ENCODE data around the gene CCL11.

The CCL11 gene

DNA sequence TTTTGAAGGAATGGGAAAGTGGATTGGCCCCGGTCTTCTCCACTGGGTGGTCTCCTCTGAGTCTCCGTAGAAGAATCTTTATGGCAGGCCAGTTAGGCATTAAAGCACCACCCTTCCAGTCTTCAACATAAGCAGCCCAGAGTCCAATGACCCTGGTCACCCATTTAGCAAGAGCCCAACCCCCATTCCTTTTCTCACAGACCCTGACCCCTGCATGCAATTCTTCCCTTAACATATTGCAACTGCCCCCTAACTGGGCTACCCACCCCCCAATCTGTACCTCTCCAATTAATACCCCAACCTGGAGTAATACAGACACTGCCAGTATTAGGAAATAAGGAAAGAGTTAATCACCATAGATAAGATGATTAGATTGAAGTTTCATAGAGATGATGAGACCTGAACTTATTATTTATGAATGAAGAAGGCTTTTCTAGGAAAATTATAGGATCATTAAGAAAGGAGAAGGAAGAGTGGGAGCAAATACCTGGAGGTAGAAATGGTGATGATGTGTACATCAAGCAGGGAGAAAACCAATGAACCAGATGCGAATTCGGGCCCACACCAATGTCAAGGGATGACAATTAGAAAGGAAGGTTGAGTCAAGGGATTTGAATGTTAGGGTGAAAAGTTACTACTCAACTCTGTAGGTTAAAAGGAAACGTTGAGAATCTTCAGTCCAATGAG is 28.1 kb upstream of the CCL11 start:
- no peak for DNase-seq (ENCODE audit: low read depth)

DNA sequence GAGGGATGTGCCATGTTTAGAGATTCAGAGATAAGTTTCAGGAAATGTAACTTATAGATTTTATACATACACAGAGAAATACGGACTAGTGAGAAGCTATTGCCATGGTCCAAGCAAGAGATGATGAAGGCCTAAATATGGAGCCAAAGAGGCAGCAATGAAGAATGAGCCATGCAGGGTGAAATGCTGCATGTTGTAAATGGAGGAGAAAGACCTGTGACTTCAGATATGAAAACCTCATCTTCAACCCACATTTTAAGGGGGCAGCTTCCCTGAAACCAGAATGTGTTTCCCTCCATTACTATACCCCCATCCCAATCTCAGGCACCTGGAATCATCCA is 27.6 kb upstream of the CCL11 start:
- DNase-seq (ENCODE audit: low read depth) = no peak

DNA sequence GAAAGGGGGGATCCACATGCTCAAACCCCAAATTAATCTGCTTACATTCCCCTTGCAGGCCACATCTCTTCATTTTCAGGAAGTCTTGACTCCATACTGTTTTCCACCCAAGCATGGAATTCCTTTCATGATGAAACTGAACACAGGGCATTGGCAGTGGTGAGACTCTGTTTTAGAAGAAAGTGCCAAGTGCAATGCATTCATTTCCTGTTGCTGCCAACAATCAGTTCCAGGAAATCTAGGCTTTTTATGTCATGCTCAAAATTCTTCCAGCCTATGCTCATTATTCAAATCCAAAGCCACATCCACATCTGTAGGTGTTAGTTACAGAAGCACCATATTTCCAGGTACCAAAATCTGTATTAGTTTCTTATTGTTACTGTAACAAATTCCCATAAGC is 26.4 kb upstream of the CCL11 start:
- DNase-seq (ENCODE audit: low read depth) = no peak

DNA sequence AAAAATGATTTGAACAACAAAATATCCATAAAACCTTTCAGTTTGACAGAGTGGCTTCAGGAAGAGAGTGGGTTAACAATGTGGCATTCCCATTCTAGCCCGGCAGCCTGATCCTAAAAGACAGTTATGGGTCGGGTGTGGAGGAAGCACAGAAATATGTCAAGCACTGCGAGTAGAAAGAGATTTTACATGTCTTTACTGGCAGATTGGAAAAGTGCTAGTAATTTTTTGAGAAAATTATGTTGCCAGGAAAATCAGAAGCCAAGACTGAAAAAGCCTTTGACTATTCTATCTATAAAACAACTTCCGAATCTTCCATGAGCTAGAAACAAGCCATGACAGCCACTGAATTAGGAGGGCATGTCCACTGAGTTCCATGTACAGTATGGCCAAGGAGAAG is 24.7 kb upstream of the CCL11 start:
- DNase-seq (ENCODE audit: low read depth) = no peak

DNA sequence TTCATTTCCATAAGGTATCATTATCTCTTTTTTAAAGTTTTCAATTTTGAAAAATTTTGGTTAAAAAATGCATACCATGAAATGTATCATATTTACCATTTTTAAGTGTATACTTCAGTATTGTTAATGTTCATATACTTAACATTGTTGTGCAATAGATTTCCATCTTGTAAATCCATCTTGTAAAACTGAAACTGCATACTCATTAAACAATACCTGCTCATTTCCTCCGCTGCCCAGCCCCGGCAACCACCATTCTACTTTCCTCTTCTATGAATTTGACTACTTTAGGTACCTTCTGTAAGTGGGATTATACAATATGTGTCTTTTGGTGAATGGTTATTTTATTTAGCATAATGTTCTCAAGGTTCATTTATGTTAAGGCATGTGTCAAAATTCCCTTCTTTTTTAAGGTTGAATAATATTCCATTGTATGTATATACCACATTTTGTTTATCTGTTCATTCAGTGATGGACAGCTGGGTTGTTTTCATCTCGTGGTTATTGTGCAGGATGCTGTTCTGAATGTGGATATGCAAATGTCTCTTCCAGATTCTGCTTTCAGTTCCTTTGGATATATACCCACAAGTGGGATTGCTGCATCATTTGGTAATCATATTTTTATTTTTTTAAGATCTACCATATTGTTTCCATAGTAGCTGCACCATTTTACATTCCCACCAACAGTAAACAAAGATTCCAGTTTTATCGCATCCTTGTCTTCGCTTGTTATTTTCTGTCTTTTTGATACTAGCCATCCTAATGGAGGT is 23.8 kb upstream of the CCL11 start:
- no peak for DNase-seq (ENCODE audit: low read depth)

DNA sequence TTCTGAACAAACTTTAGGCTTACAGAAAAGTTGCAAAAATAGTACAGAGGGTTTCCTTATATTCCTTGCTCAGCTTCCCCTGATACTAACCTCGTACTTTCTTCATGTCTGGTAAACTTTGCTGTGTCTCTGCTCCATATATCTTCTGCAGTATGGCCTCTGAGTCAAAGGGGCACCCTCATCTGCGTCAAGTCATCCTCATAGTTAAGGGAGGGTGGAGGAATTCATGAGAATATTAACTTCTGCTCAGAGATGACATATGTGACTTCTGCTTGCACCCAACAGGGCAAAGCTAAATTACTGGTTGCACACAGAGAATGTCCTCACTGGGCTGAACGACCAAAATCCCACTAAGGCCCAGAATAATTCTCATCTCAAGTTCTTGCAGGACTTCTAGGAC is 19.8 kb upstream of the CCL11 start:
- no peak for DNase-seq (ENCODE audit: low read depth)

DNA sequence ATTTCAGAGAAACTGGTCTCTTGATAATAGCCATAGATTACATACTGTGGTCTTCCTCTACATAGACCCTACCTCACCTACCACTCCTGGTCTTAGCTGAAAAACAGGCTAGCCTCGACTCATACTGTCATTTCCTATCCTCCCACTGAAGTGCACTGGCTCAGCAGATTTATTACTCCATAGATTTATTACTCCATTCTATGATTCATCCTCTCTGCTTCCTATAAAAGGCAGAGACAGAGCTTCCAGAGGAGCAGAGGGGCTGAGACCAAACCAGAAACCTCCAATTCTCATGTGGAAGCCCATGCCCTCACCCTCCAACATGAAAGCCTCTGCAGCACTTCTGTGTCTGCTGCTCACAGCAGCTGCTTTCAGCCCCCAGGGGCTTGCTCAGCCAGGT is 15.6 kb upstream of the CCL11 start, which contains the start of gene CCL7:
Gene CCL7, plus strand, starts transcription at position 253 of the 400 bp plus-strand sequence. Its CDS starts 70 bp downstream, at position 323.
- no peak for DNase-seq (ENCODE audit: low read depth)

DNA sequence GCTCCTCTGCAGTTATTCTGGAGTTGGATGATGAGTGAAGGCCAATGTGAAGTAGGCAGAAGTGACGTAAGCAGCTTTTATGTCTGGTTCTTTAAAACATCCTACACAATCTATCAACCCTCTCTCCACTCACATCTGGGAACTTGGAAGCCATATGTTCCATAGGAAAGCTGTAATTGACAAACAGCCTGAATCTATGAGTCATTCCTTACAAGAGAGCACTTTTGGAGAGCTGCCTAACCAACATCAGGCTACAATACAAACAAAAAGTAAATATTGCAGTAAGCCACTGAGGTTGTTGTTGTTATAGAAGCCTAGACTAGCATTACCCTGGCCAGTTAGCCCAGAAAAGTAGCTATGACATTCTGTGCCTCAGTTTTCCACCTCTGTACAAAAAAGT is 9.7 kb upstream of the CCL11 start:
- peak; percentile 92 for DNase-seq (ENCODE audit: low read depth)

DNA sequence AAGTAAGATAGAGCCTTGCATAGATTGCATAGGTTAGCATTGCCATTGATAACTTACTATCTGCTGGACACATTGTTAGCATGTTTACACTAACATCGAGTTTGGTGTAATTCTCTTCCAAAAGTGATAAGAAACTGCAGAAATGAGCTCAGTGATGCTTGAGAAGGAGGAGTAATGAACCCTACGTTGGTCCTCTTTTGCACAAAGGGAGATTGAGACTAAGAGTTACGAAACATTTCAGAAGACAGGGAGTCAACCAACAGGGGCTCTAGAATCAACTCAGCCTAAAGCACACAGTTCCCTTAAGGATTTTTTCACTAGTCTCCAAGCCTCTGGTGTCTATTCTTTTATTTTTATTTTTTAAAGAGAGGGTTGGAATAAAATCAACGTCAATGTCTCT is 8.7 kb upstream of the CCL11 start:
- DNase-seq (ENCODE audit: low read depth) = no peak

DNA sequence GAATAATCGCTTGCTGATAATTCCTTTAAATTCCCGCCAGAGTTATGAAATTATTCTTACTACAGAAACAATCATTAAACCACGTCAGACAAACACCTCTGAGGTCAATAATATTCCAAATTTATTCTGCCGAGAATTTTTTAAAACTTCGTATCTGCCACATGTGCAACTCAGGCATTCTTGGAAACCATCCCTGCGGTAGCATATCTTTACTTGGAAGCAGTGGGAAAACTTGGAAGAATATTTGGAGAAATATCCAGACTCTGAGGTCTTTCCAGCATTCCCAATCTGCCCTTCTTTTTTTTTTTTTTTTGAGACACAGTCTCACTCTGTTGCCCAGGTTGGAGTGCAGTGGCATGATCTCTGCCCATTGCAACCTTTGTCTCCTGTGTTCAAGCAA is 2.0 kb upstream of the CCL11 start:
- DNase-seq (ENCODE audit: low read depth) = no peak

DNA sequence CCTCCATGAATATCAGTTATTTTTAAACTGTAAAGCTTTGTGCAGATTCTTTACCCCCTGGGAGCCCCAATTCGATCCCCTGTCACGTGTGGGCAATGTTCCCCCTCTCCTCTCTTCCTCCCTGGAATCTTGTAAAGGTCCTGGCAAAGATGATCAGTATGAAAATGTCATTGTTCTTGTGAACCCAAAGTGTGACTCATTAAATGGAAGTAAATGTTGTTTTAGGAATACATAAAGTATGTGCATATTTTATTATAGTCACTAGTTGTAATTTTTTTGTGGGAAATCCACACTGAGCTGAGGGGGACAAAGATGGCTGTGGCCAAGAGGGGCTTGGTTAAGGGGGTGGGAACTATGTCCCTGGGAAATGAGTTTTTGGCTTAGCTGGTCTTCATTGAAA is 2.3 kb downstream of the CCL11 start:
- DNase-seq (ENCODE audit: low read depth) = no peak

DNA sequence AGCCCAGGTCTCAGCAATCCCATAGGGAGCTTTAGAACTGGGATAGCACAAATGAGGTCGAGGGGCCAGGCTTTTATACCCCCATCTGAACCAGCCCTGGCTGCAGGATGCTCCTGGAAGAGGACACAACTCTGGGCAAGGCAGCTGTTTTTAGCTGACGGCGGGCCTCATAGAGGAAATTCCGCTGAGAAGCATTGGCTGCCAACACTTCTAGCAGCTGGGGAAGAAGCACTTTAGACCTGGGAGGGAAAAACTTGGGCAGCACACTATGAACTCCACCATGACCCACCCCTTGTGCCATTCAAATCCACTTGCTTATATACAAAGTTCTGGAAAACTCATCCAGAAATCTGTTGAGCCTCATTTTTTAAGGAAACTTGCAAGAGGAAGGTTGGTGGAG is 5.0 kb downstream of the CCL11 start:
- no peak for DNase-seq (ENCODE audit: low read depth)

DNA sequence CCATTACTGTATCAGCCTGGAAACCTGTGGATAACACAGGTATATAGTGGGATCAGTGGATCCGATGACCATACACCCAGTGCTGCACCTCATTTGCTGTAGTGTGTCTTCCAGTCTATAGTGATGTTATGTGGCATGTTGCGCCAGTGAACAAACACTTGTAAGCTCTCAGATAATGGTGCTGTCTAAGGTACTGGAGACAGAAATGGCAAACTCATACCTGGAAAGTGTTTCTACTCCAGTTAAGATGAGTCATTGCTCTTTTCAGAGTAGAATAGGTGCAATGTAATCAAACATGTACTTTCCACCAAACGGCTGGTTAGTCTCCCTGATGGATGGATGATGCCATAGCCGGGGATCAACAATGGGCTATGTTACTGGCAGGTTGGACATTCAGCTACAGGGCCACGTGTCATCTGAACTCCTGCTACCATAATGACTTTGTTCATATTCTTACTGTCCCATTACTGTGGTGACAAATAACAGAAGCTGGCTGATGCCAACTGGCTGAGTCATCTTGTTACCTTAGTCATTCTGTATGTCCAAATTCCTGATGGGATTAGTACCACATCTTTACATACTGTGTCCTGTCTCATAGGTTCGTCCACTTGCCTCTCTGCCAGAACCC is 6.3 kb downstream of the CCL11 start:
- no peak for DNase-seq (ENCODE audit: low read depth)

DNA sequence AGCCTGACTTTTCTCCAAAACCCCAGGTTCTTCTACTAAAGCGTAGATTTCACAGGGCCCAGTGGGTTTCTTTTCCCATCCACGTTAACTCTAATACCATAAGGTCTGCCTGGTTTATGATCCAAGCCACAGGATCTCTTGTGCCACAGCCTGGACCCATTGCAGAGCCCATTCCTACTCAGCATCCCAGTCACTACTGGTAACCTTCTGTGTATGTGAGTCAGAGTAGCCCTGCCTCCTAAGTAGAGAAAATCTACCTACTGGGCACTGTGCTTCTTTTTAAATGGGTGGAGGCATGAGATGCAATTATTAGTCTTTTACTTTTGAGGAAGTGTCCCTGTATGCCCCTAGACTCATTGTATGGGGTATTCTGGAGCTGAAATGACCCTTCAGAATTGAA is 13.5 kb downstream of the CCL11 start:
- no peak for DNase-seq (ENCODE audit: low read depth)

DNA sequence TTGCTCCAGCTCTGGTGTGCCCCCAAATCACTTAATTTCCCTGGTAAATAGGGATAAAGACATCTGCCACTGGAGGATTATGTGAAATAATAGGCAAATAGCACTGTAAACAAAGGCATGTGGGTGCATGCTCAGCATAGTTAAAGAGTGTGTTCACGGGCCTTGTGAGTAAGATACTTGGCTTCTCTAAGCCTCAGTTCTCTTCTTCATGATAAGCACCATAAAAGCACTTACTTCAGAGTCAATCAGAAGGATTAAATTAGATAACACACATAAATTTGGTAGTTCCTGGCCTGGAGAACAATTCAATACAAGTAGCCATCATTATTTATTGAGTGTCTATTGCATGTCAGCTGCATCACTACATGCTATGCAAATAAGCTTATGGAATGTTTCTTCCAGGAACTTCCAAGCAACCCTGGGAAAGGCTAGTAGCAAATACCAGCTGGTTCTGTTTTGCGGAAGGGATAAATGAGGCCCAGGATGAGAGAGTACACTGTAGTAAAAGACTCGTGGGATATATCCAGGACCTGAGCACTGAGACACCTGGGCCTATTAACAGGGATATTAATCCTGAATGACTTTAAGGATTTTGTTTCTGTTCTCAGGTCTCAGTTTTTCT is 14.5 kb downstream of the CCL11 start:
- peak; percentile 88 for DNase-seq (ENCODE audit: low read depth)

DNA sequence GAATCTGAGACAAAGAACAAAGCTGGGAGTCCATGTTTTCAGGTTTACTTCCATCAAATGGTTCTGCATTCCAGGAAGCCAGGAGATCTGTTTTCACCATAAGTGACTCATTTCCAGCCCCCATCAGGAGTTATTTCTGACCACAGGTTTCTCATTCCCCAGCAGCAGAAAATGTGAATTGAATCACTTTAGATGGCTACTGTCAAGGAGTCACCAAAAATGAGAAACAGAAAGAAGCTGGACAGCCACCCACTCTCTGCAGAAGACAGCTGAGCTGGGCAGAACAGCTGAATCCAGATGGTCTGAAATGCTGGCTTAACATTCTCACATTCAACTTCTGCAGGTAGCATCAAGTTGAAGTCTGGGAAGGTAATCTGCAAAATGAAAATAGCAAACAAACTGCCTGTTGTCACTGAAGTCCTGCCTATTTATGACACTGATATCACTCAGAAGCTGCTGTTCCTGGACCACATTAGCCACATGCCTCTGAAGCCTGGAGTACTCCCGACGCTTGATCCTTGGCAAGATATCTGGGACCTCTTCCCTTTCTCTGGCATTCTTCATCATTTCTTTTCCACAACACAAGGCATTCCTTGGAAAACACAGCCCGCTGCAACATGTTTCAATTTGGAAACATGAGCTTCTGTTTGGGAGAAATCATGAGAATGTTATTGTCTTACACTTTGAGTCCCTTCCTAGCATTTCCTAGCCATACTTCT is 15.3 kb downstream of the CCL11 start:
- DNase-seq (ENCODE audit: low read depth) = peak; percentile 83

DNA sequence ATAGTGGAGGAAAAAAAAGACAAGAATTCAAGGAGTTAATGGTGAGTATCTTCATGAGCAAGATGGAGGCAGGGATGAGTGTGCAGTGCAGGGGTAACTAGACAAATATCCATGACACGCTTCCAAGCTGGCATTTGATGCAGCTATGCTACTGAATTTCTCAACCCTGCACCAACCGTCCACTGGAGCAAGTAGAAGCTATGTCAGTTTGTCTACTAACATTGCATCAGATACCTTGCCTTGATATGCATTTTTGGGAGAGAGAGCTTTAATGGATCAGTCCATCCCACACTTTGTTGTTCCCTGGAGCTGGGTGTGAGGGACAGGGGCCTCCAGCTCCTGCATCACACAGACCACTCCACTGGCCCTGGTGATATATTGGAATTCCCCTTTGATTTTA is 16.4 kb downstream of the CCL11 start:
- DNase-seq (ENCODE audit: low read depth) = no peak

DNA sequence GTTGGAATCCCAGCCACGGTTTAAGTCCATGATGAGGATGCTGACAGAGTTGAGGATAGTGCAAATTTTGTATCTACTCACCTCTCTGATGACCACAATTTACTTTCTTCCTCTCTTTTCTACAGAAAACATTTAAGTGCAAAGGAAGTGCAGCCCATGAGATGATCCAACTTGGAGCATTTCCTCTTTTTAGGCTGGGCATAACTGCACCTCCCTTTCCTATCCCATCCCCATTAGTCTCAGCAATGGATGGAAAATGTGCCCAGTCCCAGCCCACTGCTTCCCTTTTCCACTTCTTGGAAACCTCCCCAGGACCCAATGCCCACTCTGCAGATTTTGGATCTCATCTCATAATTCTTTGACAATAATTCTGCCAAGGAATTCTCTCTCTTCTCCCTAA is 17.1 kb downstream of the CCL11 start:
- DNase-seq (ENCODE audit: low read depth) = no peak

DNA sequence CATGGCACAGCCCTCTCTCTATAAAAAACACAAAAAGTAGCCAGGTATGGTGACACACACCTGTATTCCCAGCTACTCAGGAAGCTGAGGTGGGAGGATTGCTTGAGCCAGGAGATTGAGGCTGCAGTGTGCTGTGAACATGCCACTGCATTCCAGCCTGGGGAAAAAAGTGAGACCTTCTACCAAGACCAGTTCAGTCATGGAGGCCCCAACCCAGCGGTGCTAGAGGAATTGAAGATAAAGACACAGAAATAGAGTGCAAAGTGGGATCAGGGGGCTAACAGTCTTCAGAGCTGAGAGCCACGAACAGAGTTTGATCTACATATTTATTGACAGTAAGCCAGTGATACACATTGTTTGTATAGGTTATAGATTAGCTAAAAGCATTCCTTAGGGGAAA is 18.1 kb downstream of the CCL11 start:
- no peak for DNase-seq (ENCODE audit: low read depth)

DNA sequence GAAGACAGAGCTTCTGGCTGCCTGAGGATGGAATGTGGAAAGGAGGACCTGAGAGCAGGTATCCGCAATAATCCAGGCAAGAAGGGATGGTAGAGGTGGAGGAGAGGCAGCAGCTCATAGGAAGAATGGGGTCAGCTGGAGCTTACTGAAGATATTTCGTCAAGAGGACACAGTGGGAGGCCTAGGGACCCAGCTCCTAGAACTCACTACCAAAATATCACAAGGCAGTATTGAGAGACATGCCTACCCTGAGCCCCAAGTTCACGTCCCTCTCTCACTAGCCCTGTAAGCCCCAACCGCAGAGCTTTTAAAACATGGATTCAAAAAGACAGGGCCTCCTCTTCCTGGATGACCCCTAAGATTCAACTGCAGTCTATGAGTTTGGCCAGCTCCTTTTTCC is 19.5 kb downstream of the CCL11 start:
- no peak for DNase-seq (ENCODE audit: low read depth)

DNA sequence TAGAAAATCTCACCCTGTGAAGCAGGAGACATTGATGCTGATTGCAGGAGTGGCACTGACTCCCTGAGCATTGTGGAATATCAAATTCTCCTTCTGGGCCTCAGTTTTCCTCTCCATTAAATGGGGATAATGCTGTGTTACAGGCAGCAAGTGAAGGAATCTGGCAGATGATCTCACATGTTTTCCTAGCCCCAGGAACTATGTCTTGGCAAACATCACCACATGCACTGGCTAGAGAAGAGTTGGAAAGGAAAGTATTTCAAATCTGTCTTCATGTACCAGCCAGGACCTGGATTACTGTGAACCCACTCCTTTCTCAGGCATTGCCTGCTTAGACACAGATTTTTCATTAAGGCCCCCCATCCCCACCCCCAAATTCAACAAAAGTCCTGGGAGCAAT is 20.1 kb downstream of the CCL11 start:
- no peak for DNase-seq (ENCODE audit: low read depth)

DNA sequence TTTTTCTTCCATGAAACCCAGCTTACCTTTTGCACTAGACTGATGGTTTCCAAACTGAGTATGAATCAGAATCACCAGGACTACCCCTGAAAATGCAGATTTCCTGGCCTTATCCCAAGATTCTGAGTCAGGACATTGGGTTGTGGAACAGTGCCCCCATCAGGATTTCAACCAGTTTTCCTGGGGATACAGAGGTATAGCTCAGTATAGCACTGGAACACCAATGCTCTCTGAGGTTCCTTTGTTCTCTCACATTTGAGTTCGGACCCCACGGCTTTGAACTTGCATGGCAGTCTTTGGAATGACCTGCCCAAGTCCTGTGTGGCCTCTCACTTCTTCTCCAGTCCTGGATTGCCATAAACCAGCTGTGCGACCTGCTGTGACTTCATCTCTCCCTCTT is 20.9 kb downstream of the CCL11 start:
- DNase-seq (ENCODE audit: low read depth) = peak; percentile 65
